T-helper 9 cell (primary cell): Measurements from ENCODE around the gene OR2Y1.
"Not testable (repeated sequence)": the region's sequence is repeated elsewhere in the genome, so short reads cannot be mapped to it uniquely, and the experiment has no call there.

ENCODE experiments used
- DNase-seq: peaks from one replicate; pipeline ENCODE4 v3.0.0-alpha.2; 2020
- total RNA-seq, 2 donors: gene quantifications; one replicate each; lab custom pipeline; 2026; lab: John Stamatoyannopoulos, UW

OR2Y1 gene, protein sequence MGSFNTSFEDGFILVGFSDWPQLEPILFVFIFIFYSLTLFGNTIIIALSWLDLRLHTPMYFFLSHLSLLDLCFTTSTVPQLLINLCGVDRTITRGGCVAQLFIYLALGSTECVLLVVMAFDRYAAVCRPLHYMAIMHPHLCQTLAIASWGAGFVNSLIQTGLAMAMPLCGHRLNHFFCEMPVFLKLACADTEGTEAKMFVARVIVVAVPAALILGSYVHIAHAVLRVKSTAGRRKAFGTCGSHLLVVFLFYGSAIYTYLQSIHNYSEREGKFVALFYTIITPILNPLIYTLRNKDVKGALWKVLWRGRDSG
- 0 reads per million in 2 donors for total RNA-seq

DNA sequence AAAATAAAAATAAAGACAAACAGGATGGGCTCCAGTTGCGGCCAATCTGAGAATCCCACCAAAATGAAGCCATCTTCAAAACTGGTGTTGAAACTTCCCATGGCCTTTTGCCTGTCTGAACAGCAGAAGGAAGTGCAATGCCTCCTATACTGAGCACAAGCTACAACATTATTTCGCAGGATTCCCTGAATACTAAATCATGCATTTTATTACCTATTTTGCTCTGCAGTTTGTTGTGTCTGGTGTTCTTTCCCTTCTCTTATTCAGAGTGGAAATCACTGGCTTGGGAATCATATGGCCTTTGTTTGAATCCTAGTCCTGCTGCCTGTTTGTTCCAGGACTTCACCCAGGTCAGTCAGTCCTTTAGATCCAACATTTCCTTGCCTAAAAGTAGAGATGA, at the start of gene OR2Y1:
TSS of gene OR2Y1 (minus strand) at position 101 of the 400 bp plus-strand sequence. CDS start at position 101, 0 bp downstream.
- no peak for DNase-seq

DNA sequence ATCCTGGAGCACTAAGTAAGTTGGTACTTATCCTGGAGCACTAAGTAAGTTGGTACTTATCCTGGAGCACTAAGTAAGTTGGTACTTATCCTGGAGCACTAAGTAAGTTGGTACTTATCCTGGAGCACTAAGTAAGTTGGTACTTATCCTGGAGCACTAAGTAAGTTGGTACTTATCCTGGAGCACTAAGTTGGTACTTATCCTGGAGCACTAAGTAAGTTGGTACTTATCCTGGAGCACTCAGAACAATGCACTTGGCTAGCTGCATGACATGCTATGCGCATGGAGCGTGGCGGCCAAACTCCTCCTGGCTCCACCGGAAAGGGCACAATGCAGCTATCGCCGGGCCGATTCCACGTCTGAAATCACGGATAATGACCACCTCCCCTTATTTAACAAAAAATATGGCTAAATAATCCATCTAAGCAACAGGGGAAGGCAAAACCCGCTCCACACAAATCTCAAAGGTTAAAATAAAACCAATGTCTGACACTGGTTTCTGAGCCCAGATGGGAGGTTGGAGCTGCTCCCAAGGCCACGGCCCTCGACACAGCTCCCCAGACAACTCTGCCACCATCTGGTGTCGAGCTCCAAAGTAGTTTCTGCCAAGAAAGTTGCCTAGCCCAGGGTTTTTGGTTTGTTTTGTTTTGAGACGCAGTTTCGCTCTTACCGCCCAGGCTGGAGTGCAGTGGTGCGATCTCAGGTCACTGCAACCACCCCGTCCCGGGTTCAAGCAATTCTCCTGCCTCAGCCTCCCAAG, 49.0 kb upstream of the OR2Y1 start:
- DNase-seq: not testable (repeated sequence)

DNA sequence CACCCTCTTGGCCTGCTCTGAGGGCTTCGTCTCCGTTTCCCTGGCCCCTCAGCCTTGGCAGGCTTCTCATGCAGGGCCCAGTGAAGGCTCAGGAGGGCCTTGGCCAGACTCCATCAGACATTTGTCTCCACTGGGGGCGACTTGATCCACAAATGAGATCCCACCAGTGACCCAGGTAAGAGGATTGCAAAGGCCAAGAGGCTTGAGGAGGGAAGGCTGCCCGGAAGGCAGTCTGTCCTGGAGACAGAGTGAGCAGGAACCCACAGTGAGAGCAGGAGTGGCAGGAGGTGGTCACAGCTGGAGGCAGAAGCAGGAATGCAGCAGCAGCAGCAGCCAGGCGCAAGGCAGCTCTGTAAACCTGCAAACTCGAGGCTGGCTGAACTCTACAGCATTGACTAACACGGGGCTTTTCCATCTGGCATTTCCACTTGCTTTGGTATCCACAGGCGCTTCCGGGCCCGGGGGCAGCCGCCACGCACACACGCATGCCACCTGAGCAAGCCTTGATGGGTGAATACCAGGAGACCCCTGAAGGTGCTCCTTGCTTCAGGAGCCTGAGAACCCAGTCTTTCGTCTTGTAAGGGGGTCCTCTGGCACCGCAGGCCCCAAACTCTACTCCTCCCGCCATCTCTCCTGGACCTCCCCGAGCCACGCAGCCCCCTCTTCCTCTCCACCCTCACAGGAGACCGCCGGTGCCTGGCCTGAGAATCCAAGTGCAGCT, 48.0 kb upstream of the OR2Y1 start:
- DNase-seq: no peak

DNA sequence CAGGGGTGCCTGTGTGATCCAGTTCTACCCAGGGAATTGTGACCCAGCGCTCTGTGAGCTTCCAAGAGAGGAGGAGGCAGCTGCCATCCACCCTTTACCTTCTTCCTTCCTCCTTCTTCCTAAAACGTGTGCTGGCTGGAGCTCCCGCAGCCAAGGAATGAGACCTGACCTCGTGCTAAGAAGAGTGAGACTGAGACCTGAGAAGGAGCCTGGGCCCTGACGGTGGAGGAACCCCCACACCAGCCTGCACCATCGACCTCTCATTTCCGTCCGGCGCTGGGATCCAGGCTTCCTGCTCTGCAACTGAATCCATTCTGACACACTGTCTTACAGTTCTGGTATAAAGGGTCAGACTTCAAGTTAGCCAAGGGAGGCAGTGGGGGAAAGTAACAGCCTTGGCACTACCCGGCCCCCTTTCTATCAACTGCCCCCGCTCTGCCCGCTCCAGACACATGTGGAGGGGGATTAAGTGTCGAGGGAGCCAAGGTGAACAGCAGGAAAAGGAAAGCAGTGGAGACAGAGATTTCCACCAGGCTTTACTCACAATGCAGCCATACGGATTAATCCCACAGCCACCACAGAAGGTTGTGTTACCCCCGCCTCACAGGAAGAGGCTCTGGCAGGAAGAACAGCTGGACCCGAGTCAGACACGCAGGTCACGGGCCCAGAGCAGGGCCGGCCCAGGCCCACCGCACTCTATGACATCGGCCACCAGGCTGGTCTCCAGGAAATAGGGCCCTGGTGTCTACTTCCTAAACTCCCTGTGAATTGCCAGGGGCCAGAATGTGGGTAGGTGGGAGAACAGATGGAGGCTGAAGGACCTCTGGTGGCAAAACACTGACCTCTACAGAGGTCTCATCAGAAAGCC, 46.9 kb upstream of the OR2Y1 start:
- no peak for DNase-seq

DNA sequence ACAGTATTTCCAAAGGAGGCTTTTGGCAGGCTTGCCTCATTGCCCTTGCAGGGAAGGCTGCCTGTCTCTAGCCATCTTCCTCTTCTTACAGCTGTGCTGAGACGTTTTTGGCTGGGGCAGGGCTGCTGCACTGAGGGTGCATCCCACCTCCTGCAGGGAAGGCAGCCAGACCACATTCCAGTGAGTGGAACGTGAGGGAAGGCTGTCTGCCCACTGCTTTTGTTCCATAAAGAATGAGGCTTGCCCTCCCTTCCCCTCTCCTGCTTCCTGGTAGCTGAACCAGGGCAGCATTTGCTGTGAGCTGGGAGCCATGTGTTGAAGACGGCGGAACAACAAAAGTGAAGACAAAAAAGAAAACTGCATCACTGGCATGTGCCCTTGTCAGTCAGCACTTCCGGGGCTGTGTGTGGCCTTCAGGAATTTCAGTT, 46.0 kb upstream of the OR2Y1 start:
- no peak for DNase-seq

DNA sequence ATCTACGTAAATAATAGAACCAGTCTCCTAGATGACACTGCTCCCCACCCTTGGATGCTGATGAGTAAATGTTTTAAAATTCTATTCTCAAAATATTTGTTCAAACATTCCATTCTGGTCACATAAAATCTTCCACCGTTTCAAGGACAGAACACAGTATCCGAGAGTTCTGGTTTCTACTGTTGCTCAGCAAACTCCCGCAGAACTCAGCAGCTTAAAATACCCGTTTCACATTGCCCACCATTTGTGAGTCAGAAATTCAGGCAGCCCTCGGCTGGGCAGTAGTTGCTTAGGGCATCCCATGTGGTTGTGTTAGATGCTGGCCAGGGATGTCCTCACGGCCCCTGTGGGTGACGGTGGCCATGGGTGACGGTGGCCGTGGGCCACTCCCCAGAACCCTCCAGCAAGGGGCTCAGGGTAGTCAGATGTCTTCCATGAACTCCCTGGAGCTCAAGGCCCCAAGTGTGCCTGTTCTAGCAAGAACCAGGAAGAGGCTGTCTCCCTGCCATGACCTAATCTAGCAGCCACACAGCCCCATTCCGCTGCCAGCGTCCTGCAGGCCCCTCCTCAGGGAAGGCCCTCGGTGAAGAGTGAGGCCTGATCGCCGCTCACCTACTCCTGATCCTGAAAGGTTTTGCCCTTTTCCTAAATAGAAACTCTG, 45.4 kb upstream of the OR2Y1 start:
- no peak for DNase-seq

DNA sequence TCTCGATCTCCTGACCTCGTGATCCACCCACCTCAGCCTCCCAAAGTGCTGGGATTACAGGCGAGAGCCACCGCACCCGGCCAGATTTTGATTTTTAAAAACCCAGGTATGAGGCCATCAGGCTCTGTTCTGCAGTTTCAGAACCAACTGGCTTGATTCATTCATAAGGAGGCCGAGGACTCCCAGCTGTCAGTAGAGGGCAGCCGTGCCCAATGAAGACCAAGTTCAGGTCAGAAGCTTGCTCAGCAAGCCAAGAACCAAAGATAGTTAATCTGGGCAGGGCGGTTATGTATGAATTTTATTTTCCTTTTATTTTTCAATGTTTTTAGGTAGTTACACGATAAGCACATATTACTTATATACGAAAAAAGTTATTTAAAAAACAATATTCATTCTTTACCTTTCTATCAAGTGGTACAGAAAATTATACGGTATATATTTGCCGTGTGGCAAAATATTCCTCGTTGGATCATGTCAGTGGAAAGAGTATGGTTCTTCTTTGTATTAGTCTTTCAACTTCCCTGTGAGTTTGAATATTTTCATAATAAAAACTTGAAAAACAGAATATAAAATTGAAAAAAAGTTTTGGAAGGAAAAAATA, 44.7 kb upstream of the OR2Y1 start:
- DNase-seq: peak; percentile 55

DNA sequence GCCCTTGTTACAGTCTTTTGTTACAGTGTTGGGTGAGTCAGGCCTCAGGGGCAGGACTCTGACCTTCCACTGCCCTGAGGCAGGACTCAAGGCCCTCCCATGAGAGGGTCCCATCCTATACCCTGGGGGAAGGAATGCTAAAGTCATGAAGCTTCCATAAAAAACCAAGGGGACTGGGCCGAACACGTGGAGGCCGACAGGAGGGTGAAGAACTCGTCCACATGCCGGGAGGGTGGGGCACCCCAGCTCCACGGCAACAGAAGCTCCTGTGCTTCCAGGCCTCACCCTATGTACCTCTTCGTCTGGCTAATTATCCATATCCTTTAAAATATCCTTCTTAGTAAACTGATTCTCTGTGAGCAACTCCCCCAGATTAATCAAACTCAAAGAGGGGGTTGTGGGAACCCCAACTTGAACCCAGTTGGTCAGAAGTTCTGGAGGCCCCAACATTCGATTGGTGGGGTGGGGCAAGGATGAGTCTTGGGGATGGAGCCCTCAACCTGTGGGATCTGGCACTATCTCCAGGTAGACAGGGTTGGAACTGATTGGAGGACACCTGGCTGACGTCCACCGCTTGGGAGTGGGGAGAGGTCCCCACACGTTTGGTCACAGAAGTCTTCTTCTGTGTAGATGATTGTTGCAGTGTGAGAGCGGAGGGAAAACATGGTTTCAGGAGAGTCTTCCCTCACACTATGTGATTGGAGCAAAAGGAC, 43.6 kb upstream of the OR2Y1 start:
- DNase-seq: no peak

DNA sequence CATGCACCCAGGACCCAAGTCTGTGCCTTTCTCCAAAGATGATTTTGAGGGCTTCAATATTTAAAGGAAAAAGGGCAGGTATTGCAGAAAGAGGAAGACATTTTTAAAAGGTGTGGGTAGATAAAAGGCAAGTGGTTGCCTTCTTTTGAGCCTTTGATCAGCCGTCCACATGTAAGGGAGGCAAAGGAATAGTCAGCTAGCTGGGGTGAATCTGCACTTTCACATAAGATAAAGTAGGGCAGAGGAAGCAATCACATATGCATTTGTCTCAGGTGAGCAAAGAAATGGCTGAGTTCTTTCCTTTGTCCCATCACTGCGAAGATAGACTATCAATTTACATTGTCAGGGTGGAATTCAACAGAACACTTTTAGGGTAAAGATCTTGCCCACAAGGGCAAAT, 42.9 kb upstream of the OR2Y1 start:
- DNase-seq: no peak

DNA sequence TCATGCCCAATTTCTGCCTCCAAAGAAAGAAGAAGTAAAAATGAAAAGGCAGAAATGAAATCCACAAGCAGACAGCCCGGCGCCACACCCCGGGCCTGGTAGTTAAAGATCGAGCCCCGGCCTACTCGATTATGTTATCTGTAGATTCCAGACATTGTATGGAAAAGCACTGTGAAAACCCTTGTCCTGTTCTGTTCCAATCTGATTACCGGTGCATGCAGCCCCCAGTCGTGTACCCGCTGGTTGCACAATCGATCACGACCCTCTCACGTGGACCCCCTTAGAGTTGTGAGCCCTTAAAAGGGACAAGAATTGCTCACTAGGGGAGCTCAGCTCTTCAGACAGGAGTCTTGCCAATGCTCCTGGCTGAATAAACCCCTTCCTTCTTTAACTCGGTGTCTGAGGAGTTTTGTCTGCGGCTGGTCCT, 42.1 kb upstream of the OR2Y1 start:
- not testable (repeated sequence) for DNase-seq

DNA sequence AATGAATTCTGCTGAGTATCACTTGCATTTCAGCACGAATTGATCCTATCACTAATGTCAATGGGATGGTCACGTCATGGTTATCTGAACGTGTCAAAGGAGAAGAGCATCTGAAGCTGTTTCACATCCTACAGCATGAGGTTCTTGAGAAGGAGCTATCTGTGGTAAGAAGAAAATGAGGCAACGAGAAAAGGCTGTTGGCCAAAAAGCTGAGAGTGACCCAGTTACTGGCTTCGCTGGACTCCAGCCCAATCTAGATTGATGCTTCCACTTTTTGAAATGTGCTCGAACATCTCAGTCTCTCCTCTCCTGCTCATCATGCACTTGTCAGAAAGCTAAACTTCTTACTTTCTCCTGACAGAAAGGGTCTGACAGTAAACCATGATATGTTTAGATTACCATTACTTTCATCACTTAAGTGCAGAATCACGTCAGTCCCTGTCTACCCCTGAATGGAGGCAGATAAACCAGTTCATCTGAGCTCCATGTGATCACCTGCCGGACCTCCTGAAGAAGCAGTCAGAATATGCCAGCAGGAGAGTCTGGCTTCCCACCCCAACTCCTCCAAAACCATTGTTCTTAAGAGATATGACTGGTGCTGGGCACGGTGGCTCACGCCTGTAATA, 40.2 kb upstream of the OR2Y1 start:
- DNase-seq: no peak

DNA sequence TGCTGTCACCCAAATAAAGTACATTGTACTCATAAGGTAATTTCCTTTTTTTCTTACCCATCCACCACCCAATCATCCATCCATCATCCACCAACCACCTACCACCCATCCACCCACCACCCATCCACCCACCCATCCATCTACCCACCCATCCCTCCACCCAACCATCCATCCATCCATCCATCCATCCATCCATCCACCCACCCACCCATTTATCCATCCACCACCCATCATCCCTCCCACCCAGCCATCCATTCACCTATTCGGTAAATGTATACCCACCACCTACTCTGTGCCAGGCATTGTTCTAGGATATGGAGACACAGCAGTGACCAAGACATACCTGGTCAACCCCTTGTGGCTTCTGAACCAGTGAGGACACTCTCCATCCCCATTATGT, 37.6 kb upstream of the OR2Y1 start:
- no peak for DNase-seq

DNA sequence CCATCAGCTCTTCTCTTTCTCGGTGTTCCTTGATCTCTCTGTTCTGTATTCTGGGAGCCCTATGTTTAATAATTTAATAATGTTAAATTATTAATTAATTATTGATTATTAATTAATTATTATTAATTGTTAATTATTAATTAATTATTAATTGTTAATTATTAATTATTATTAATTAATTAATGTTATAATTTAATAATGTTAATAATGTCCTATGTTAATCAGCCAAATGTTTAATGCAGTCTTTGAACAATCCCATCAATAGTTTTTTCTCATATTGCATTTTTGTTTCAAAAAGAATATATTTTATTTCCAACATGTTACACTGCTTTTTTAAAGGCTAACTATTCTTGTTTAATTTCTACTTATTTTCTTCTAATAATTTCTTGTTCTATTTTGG, 36.5 kb upstream of the OR2Y1 start:
- DNase-seq: no peak

DNA sequence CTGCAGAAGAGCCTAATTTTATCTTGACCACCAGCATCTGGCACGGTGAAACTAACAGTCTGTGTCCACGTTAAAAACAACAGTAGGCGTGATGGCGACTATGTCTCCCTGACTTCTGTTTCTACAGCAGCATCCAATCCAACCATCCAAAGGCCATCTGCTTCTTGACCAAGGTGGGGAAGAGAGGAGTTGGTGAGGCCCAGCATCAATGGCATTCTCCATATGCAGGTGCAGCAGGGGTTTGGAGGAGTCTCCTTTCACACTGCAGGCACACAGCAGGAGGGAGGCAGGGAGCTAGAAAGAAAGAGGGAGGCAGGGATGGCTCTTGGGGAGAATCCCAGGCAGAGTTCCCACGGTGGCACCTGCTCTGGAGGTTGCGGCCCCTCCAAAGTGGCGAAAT, 35.8 kb upstream of the OR2Y1 start:
- DNase-seq: no peak

DNA sequence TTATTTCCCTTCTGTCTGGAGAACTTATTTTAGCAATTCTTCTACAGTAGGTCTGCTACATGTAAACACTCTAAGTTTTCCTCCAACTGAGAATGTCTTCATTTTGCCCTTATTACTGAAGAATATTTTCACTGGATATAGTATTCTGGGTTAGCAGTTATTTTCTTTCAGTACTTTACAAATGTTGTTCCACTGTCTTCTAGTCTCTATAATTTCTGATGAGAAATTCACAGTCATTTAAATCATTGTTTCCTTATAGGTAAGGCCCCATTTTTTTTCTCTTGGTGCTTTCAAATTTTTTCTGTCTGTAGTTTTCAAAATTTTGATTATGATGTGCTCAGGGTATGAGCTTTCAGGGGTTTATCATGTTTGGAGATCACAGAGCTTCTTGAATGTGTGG, 32.0 kb upstream of the OR2Y1 start:
- no peak for DNase-seq

DNA sequence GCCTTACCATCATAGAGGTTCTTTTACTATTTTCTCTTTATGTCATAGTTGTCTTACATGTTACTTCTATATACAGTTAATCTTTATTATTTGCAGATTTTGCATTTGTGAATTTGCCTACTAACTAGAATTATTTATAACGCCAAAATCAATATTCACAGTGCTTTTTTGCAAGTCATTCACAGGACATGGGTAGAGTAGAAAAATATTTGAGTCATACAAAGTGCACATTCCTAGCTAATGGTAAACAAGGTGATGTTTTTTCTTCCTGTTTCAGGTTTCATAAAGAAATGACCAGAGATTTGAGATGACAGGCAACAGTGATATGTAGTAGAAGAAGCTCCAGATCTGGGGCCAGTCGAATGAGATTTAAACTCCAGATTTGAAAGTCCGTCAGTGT, 30.0 kb upstream of the OR2Y1 start:
- no peak for DNase-seq

DNA sequence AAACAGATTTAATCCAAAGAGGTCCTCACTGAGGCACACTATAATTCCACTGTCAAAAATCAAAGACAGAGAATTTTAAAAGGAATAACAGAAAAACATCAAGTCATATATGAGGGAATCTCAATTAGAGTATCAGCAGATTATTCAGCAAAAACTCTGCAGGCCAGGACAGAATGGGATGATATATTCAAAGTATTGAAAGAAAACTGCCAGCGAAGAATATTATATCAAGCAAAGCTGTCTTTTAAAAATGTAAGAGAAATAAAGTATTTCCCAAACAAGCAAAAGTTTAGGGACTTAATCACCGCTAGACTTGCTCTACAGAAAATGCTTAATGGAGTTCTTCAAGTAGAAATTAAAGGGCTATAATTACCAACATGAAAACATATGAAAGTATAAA, 15.7 kb upstream of the OR2Y1 start:
- no peak for DNase-seq

DNA sequence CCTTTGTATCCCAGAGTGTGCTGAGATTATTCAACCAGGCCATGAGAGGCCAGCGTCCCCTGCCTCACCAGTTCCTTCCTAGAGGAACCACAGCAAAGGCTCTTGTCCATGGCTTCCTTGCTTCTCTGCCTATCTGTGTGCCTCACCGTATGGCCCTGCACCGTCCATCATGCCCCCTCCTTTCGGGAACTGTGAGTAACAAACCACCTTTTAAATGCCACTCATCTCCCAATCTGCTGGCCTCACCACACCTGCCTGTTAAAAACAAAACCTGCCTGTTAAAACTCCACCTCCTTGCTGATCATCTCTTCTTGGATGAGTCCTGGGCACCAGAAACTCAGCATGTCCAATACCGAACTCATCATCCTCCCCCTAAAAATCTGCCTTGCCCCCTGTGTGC, 4.4 kb upstream of the OR2Y1 start:
- no peak for DNase-seq

DNA sequence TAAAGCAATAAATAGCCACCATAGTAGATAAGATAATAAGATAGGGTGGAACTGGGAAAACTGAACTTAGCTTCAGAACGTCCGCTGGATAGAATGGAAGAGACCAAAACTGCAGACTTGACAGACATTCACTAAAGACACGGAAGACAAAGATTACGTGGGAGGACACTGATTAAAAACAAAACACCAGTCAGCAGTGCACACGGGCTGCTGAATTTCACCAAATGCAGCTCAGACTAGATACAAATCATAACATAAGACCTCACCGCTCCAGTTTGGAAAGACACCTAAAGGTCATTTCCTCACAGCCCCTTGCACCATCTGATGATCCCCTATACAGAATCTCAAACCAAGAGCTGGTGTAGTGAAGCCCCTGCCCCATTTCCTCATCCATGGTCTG, 2.9 kb upstream of the OR2Y1 start:
- no peak for DNase-seq

DNA sequence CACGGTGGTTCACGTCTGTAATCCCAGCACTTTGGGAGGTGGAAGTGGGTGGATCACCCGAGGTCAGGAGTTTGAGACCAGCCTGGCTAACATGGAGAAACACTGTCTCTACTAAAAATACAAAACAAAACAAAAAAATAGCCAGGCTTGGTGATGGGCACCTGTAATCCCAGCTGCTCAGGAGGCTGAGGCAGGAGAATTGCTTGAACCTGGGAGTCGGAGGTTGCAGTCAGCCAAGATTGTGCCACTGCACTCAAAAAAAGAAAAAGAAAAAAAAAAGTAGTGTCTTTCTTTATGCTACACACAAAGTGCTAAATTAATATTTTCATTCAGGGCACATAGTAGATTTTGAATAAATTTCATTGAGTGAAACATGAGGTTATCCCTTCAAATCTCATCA, 1.1 kb upstream of the OR2Y1 start:
- DNase-seq: not testable (repeated sequence)
